Keratinocyte (primary cell): Measurements from ENCODE around the gene NGLY1. TPM values are rescaled to one million over a fixed set of nuclear protein-coding genes. Genes with fewer than 3 reads are reported as not detected.

Experiments used
- DNase-seq: peaks from one replicate; pipeline ENCODE4 v3.0.0-alpha.2; 2011; ENCODE audit warnings: low read depth, missing footprints, low spot score
- FAIRE-seq: peaks from 2 replicates; lab custom pipeline; 2011; peaks lifted over from hg19 to GRCh38; lab: Jason Lieb, UNC
- H2AFZ ChIP-seq: 2 replicates; pipeline ENCODE4 v1.6.0; 2012; ENCODE audit warnings: low read length, control low read depth, inconsistent platforms; ENCODE audit not compliant: control insufficient read depth
- H3K27ac ChIP-seq: 2 replicates; pipeline ENCODE4 v1.5.1; 2011; ENCODE audit warnings: low read length; ENCODE audit not compliant: control insufficient read depth, insufficient read depth
- H3K27me3 ChIP-seq: 3 replicates; pipeline ENCODE4 v1.6.0; 2011; ENCODE audit warnings: low read length; ENCODE audit not compliant: control insufficient read depth, insufficient read depth; ENCODE audit errors: extremely low read depth
- H3K36me3 ChIP-seq, 2 experiments: 2 replicates in 1 of 2; 3 replicates in 1 of 2; pipeline ENCODE4 v1.5.1; 2011; ENCODE audit warnings: low read length in 2 of 2, mild to moderate bottlenecking in 1 of 2; ENCODE audit not compliant: control insufficient read depth in 2 of 2, insufficient read depth in 2 of 2; ENCODE audit errors: extremely low read depth in 1 of 2
- H3K4me1 ChIP-seq: 3 replicates; pipeline ENCODE4 v1.5.1; 2011; ENCODE audit warnings: low read length; ENCODE audit not compliant: control insufficient read depth, insufficient read depth; ENCODE audit errors: extremely low read depth
- H3K4me2 ChIP-seq: 3 replicates; pipeline ENCODE4 v1.6.0; 2011; ENCODE audit warnings: low read depth, low read length; ENCODE audit not compliant: control insufficient read depth, insufficient read depth; ENCODE audit errors: extremely low read depth
- H3K4me3 ChIP-seq, 3 experiments: fragments of 200-600 bp in 1 of 3; sonication (generic) in 1 of 3; 2 replicates in 2 of 3; 3 replicates in 1 of 3; pipeline ENCODE4 v1.5.1; 2011 to 2016; ENCODE audit warnings: low read length in 3 of 3, mild to moderate bottlenecking in 3 of 3, control low read depth in 2 of 3, inconsistent platforms in 1 of 3, low read depth in 1 of 3, mixed read lengths in 1 of 3, mixed run types in 1 of 3, moderate library complexity in 1 of 3; ENCODE audit not compliant: control insufficient read depth in 2 of 3, insufficient read depth in 2 of 3; ENCODE audit errors: extremely low read depth in 1 of 3
- H3K79me2 ChIP-seq: 2 replicates; pipeline ENCODE4 v1.6.0; 2012; ENCODE audit warnings: low read length; ENCODE audit not compliant: control insufficient read depth, insufficient read depth
- H3K9ac ChIP-seq: 3 replicates; pipeline ENCODE4 v1.6.0; 2011; ENCODE audit warnings: low read length; ENCODE audit not compliant: control insufficient read depth, insufficient read depth; ENCODE audit errors: extremely low read depth
- H3K9me1 ChIP-seq: 3 replicates; pipeline ENCODE4 v1.6.0; 2011; ENCODE audit warnings: low read length; ENCODE audit not compliant: control insufficient read depth, insufficient read depth; ENCODE audit errors: extremely low read depth
- H3K9me3 ChIP-seq: 2 replicates; pipeline ENCODE4 v1.5.1; 2012; ENCODE audit warnings: low read depth, low read length; ENCODE audit not compliant: control insufficient read depth
- H4K20me1 ChIP-seq: 3 replicates; pipeline ENCODE4 v1.6.0; 2011; ENCODE audit warnings: low read length; ENCODE audit not compliant: control insufficient read depth, insufficient read depth; ENCODE audit errors: extremely low read depth
- EZH2 ChIP-seq: IDR thresholded peaks from one replicate; pipeline ENCODE4 v1.6.1; 2012; ENCODE audit warnings: inconsistent platforms, mild to moderate bottlenecking, low read length, moderate library complexity
- dilution Hi-C: fragments of 300-500 bp; cut with MboI; formaldehyde crosslinking; loops from one replicate; pipeline ENCODE4 v1.7.0; 2020; ENCODE audit warnings: low sequenced_read_pairs; ENCODE audit not compliant: extremely low pct_ligation_motif_present
- polyA plus RNA-seq, 5 experiments: library from polyadenylated mRNA; depleted of rRNA in 3 of 5; stranded (reverse) in 3 of 5; stranded (forward) in 1 of 5; unstranded in 1 of 5; fragments of >200 nt; gene quantifications; 1 replicate in 1 of 5; 2 replicates in 3 of 5; 3 replicates in 1 of 5; pipeline versions ENCODE4 v1.2.1 to v1.2.3, GENCODE V29; 2011 to 2012; ENCODE audit warnings: missing spikeins in 2 of 5, low read depth in 1 of 5, low replicate concordance in 1 of 5
- TF ChIP-seq, protein P1 (sequence below), 3 experiments: IDR thresholded peaks in 1 of 3; conservative IDR thresholded peaks in 1 of 3; optimal IDR thresholded peaks in 1 of 3; 2 replicates in 2 of 3; 3 replicates in 1 of 3; pipeline versions ENCODE3 to v1.5.1; 2011; ENCODE audit warnings: low read length in 3 of 3, mild to moderate bottlenecking in 3 of 3, moderate library complexity in 2 of 3, control low read depth in 1 of 3, inconsistent platforms in 1 of 3; ENCODE audit not compliant: insufficient read depth in 2 of 3; ENCODE audit errors: extremely low read depth in 1 of 3

NGLY1 gene
- polyA plus RNA-seq, 1 donor (not counting 4 experiments of a cell fraction or from before 2014, with no cell fraction given): 19.5 TPM

DNA sequence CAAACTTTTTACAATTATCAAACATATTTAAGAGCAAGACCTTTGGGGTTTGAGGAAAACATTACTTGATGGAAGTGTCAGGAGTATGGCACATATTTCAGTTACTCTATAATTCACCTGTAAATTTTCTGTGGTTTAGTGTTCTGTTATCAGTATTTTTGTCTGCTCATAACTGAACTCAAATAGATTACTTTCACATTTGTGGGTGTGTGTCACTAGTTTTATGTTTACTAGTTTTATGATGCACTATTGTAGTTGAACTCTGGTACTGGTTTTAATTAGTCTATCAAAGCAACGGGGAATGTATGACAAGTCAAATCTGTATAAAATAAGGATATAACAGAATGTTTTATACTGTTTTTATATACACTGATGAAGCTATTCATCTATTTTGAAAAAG lies 33.9 kb upstream of the NGLY1 start:
- Histone ChIP-seq H3K9me1 (no peaks in the 10 kb centered on the region), H3K4me2 (no peak overlapping the region), H3K4me3 (no peak overlapping the region), H3K27ac (no peak overlapping the region), H4K20me1 (no peaks in the 10 kb centered on the region), H3K4me1 (no peaks in the 10 kb centered on the region), H3K79me2 (no peaks in the 10 kb centered on the region), H3K9ac (no peak overlapping the region), H2AFZ (no peak overlapping the region), H3K27me3 (no peaks in the 10 kb centered on the region), H3K9me3 (no peaks in the 10 kb centered on the region), H3K36me3 (no peaks in the 10 kb centered on the region)
- DNase-seq: no peak
- no peak for TF ChIP-seq EZH2
- TF ChIP-seq, protein P1, sequence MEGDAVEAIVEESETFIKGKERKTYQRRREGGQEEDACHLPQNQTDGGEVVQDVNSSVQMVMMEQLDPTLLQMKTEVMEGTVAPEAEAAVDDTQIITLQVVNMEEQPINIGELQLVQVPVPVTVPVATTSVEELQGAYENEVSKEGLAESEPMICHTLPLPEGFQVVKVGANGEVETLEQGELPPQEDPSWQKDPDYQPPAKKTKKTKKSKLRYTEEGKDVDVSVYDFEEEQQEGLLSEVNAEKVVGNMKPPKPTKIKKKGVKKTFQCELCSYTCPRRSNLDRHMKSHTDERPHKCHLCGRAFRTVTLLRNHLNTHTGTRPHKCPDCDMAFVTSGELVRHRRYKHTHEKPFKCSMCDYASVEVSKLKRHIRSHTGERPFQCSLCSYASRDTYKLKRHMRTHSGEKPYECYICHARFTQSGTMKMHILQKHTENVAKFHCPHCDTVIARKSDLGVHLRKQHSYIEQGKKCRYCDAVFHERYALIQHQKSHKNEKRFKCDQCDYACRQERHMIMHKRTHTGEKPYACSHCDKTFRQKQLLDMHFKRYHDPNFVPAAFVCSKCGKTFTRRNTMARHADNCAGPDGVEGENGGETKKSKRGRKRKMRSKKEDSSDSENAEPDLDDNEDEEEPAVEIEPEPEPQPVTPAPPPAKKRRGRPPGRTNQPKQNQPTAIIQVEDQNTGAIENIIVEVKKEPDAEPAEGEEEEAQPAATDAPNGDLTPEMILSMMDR (optimal IDR thresholded peaks at IDR 0.05 in 1 of 3, IDR thresholded peaks at IDR 0.05 in 1 of 3, conservative IDR thresholded peaks at IDR 0.05 in 1 of 3; ENCODE audit: extremely low read depth in 1 of 3, insufficient read depth in 2 of 3, low read length in 3 of 3): no peak
- dilution Hi-C loops: no loop called here
- no peak for FAIRE-seq

DNA sequence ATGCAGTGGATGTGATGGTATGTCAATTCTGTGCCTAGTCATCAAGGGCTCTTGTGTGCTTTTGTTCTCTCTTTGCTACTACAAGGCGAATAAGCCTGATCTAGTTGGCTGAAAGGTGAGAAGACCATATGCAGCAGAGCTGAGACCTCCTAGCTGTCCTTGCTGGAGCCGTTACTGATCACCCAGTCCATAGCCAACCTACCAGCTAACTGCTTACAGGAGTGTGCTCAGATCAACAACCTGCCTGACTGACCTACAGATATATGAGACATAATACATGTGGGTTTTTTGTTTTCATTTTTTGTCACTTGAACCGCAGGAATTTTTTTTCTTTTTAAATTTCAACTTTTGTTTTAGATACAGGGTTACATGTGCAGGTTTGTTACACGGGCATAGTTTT lies 29.4 kb upstream of the NGLY1 start:
- Histone ChIP-seq H3K9me1 (no peaks in the 10 kb centered on the region), H2AFZ (no peak overlapping the region), H3K9ac (no peak overlapping the region), H3K4me3 (no peak overlapping the region), H3K4me1 (no peaks in the 10 kb centered on the region), H3K4me2 (no peak overlapping the region), H3K27me3 (no peaks in the 10 kb centered on the region), H3K79me2 (no peaks in the 10 kb centered on the region), H3K27ac (no peak overlapping the region), H4K20me1 (no peaks in the 10 kb centered on the region), H3K36me3 (no peaks in the 10 kb centered on the region), H3K9me3 (no peaks in the 10 kb centered on the region)
- DNase-seq (no peak), FAIRE-seq (no peak)
- dilution Hi-C loops: no loop called here
- TF ChIP-seq, protein P1 (optimal IDR thresholded peaks at IDR 0.05 in 1 of 3, IDR thresholded peaks at IDR 0.05 in 1 of 3, conservative IDR thresholded peaks at IDR 0.05 in 1 of 3; ENCODE audit: extremely low read depth in 1 of 3, insufficient read depth in 2 of 3, low read length in 3 of 3): no peak
- TF ChIP-seq EZH2: no peak
